SK-N-SH (cell line): ENCODE measurements around the gene CETP.

Source experiments
- CHD2 ChIP-seq: fragments of 150-350 bp; IDR thresholded peaks from 2 replicates; pipeline ENCODE4 v1.6.1; 2018; ENCODE audit warnings: low read length; ENCODE audit not compliant: partially characterized antibody
- RAD21 ChIP-seq: IDR thresholded peaks from 2 replicates; pipeline ENCODE4 v1.6.1; 2012; ENCODE audit warnings: mild to moderate bottlenecking, low read length

GRCh38 chr16:56918467-56919012 is 43.2 kb upstream of the CETP start:
- TF ChIP-seq CHD2 (no peak), RAD21 (no peak)
